AG04450 (cell line): ENCODE measurements around the gene SEC31B. TPM values are rescaled to one million over a fixed set of nuclear protein-coding genes. Genes with fewer than 3 reads are reported as not detected.

ENCODE experiments used
- CTCF ChIA-PET: fragments of 300-600, 350-600 bp; formaldehyde crosslinking; extraction: SDS; loops from one replicate; lab custom pipeline; 2022; ENCODE audit warnings: antibody characterized with exemption, inconsistent platforms; lab: Charles Lee
- POLR2A ChIA-PET: fragments of 350-600 bp; formaldehyde crosslinking; extraction: SDS; loops from one replicate; lab custom pipeline; 2021; ENCODE audit warnings: antibody characterized with exemption, inconsistent platforms; lab: Yijun Ruan, JAX
- DNase-seq: peaks from one replicate; pipeline ENCODE4 v3.0.0-alpha.2; 2011; ENCODE audit warnings: low read depth, low spot score
- H3K27ac ChIP-seq: one replicate; pipeline ENCODE4 v1.5.1; 2012; ENCODE audit warnings: low read depth, low read length, control low read depth
- H3K27me3 ChIP-seq: one replicate; pipeline ENCODE4 v1.6.0; 2012; ENCODE audit warnings: low read length; ENCODE audit not compliant: control insufficient read depth, insufficient read depth
- H3K4me3 ChIP-seq: 2 replicates; pipeline ENCODE4 v1.5.1; 2011; ENCODE audit warnings: mild to moderate bottlenecking, low read depth, low read length, control low read depth
- H3K9me3 ChIP-seq: 2 replicates; pipeline ENCODE4 v1.5.1; 2012; ENCODE audit warnings: low read length; ENCODE audit not compliant: control insufficient read depth, insufficient read depth
- polyA plus RNA-seq: library from polyadenylated mRNA; depleted of rRNA; stranded (reverse); fragments of >200 nt; gene quantifications from 2 replicates; pipeline ENCODE4 v1.2.3, GENCODE V29; 2011
- TF ChIP-seq, protein P1 (sequence below): IDR thresholded peaks from 2 replicates; pipeline ENCODE4 v1.5.1; 2011; ENCODE audit warnings: low read depth, low read length, control low read depth, inconsistent platforms

SEC31B gene
- polyA plus RNA-seq, 1 experiment: 4.8 TPM

DNA sequence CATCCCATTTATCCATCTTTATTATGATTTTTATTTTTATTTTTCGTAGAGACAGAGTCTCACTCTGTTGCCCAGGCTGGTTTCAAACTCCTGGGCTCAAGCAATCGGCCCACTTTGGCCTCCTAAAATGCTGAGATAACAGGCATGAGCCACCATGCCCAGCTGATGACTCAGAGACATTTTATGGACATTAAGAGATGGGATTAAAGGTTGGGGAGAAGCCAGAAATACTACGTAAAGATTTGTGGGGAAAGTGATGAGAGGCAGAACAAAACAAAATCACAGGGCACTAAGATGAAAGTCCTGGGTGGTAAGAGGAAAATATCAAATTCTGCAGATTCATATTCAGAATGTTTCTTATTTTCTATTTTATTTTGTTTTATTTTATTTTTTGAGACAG lies 49.3 kb downstream of the SEC31B start:
- Histone ChIP-seq H3K4me3 (no peak overlapping the region), H3K9me3 (no peaks in the 10 kb centered on the region), H3K27me3 (peaks cover 19% of the 10 kb centered on the region), H3K27ac (no peak overlapping the region)
- CTCF ChIA-PET: interaction anchor here (3.2 kb wide), 1 partner anchor 12 kb away, joined by 11 read pairs; no protein-coding TSS in a partner anchor
- POLR2A ChIA-PET: no interaction called here
- no peak for DNase-seq
- TF ChIP-seq, protein P1, sequence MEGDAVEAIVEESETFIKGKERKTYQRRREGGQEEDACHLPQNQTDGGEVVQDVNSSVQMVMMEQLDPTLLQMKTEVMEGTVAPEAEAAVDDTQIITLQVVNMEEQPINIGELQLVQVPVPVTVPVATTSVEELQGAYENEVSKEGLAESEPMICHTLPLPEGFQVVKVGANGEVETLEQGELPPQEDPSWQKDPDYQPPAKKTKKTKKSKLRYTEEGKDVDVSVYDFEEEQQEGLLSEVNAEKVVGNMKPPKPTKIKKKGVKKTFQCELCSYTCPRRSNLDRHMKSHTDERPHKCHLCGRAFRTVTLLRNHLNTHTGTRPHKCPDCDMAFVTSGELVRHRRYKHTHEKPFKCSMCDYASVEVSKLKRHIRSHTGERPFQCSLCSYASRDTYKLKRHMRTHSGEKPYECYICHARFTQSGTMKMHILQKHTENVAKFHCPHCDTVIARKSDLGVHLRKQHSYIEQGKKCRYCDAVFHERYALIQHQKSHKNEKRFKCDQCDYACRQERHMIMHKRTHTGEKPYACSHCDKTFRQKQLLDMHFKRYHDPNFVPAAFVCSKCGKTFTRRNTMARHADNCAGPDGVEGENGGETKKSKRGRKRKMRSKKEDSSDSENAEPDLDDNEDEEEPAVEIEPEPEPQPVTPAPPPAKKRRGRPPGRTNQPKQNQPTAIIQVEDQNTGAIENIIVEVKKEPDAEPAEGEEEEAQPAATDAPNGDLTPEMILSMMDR: no peak

DNA sequence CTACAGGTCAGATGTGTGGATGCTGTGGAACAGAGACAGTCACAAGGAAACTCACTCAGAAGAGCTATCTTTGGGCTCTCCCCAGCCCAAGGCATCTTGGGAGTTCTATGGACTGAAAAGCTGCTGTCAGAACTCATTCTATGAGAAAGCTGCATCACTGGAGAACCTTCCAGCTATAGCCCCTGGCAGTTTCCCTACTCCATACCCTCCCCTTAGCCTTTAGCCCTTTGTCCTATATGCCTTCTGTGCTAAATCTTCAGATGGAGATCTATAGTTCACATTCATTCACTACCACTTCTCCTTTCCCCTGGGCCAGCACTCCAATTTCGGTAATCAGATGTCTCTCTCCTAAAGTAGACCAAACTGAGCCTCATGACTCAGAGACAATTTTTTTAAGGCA lies 49.9 kb downstream of the SEC31B start:
- TF ChIP-seq, protein P1: no peak
- Histone ChIP-seq H3K27me3 (peaks cover 25% of the 10 kb centered on the region), H3K27ac (no peak overlapping the region), H3K9me3 (no peaks in the 10 kb centered on the region), H3K4me3 (no peak overlapping the region)
- CTCF ChIA-PET: interaction anchor here (3.2 kb wide), 1 partner anchor 13 kb away, joined by 11 read pairs; no protein-coding TSS in a partner anchor
- DNase-seq: no peak
- POLR2A ChIA-PET: no interaction called here

GRCh38 chr10:100468978-100469377 lies 50.7 kb downstream of the SEC31B start:
- no peak for DNase-seq
- POLR2A ChIA-PET: no interaction called here
- no peak overlapping the region for H3K27ac ChIP-seq
- CTCF ChIA-PET: interaction anchor here (0.9 to 3.2 kb wide), 2 partner anchors 14 to 35 kb away, joined by 3 to 11 read pairs; no protein-coding TSS in a partner anchor
- peaks cover 29% of the 10 kb centered on the region for H3K27me3 ChIP-seq
- H3K4me3 ChIP-seq: no peak overlapping the region
- no peaks in the 10 kb centered on the region for H3K9me3 ChIP-seq
- TF ChIP-seq, protein P1: no peak

- Histone ChIP-seq H3K27ac (no peak overlapping the region), H3K4me3 (no peak overlapping the region), H3K9me3 (no peaks in the 10 kb centered on the region), H3K27me3 (peaks cover 29% of the 10 kb centered on the region)
- ChIA-PET POLR2A (no interaction called here), CTCF (interaction anchor here (0.8 to 3.2 kb wide), 3 partner anchors 14 to 129 kb away, joined by 3 to 11 read pairs (median 3); no protein-coding TSS in a partner anchor)
- no peak for DNase-seq
- TF ChIP-seq, protein P1: no peak
These were observed 51.3 kb downstream of the SEC31B start for GRCh38 chr10:100468322-100468721.

- ChIA-PET POLR2A (no interaction called here), CTCF (no interaction called here)
- Histone ChIP-seq H3K4me3 (no peak within 1 kb of the TSS), H3K27me3 (peaks cover 16% of the 10 kb centered on the region), H3K27ac (no peak within 1 kb of the TSS), H3K9me3 (no peaks in the 10 kb centered on the region)
- DNase-seq: no peak
- TF ChIP-seq, protein P1: no peak
These were observed 57.0 kb downstream of the SEC31B start, which contains the start of gene WNT8B for GRCh38 chr10:100462709-100463108. Gene WNT8B (plus strand): TSS chr10:100463009. CDS start chr10:100463169, 160 bp downstream.
